H9 (cell line): ENCODE measurements around the gene PPP1R13B. TPM values are rescaled to one million over a fixed set of nuclear protein-coding genes. Genes with fewer than 3 reads are reported as not detected.

Experiments used
- DNase-seq: peaks from one replicate; pipeline ENCODE4 v3.0.0-alpha.2; 2017
- H2AFZ ChIP-seq: one replicate; pipeline ENCODE4 v1.6.1; 2013; ENCODE audit warnings: mild to moderate bottlenecking, low read length, control low read depth, moderate library complexity
- H2AK5ac ChIP-seq: 2 replicates; pipeline ENCODE4 v1.6.1; 2013; ENCODE audit warnings: low read length, control low read depth, mixed read lengths; ENCODE audit not compliant: insufficient read length
- H2BK120ac ChIP-seq: one replicate; pipeline ENCODE4 v1.6.1; 2013; ENCODE audit warnings: low read depth, mild to moderate bottlenecking, low read length, control low read depth, inconsistent platforms; ENCODE audit not compliant: poor library complexity, severe bottlenecking
- H2BK12ac ChIP-seq: 2 replicates; pipeline ENCODE4 v1.6.1; 2013; ENCODE audit warnings: low read length, control low read depth, mixed read lengths, low read depth; ENCODE audit not compliant: insufficient read length
- H2BK15ac ChIP-seq: 2 replicates; pipeline ENCODE4 v1.6.1; 2013; ENCODE audit warnings: low read depth, low read length, control low read depth
- H2BK20ac ChIP-seq: one replicate; pipeline ENCODE4 v1.6.1; 2013; ENCODE audit warnings: low read depth, mild to moderate bottlenecking, low read length, control low read depth, inconsistent platforms; ENCODE audit not compliant: poor library complexity, severe bottlenecking
- H2BK5ac ChIP-seq: 2 replicates; pipeline ENCODE4 v1.6.1; 2013; ENCODE audit warnings: low read length, control low read depth, mixed read lengths; ENCODE audit not compliant: insufficient read length
- H3K14ac ChIP-seq: 2 replicates; pipeline ENCODE4 v1.6.1; 2013; ENCODE audit warnings: low read length, control low read depth; ENCODE audit not compliant: insufficient read depth
- H3K18ac ChIP-seq: 2 replicates; pipeline ENCODE4 v1.6.1; 2013; ENCODE audit warnings: low read depth, mild to moderate bottlenecking, mixed read lengths, low read length, control low read depth; ENCODE audit not compliant: insufficient read length
- H3K23ac ChIP-seq: 2 replicates; pipeline ENCODE4 v1.6.1; 2013; ENCODE audit warnings: low read length, control low read depth, mixed read lengths, low read depth; ENCODE audit not compliant: insufficient read length
- H3K23me2 ChIP-seq: 2 replicates; pipeline ENCODE4 v1.6.1; 2013; ENCODE audit warnings: low read depth, mild to moderate bottlenecking, mixed read lengths, low read length, control low read depth; ENCODE audit not compliant: insufficient read length, poor library complexity, severe bottlenecking
- H3K27ac ChIP-seq: 2 replicates; pipeline ENCODE4 v1.5.1; 2013; ENCODE audit warnings: low read length, control low read depth, mixed read lengths, low read depth; ENCODE audit not compliant: insufficient read length
- H3K27me3 ChIP-seq: 2 replicates; pipeline ENCODE4 v1.6.1; 2013; ENCODE audit warnings: low read length, control low read depth, inconsistent platforms; ENCODE audit not compliant: insufficient read depth
- H3K4ac ChIP-seq: 2 replicates; pipeline ENCODE4 v1.6.1; 2013; ENCODE audit warnings: low read depth, mild to moderate bottlenecking, control low read depth, inconsistent platforms, low read length, moderate library complexity
- H3K4me1 ChIP-seq: 2 replicates; pipeline ENCODE4 v1.6.1; 2013; ENCODE audit warnings: low read length, control low read depth, inconsistent platforms; ENCODE audit not compliant: insufficient read depth
- H3K4me2 ChIP-seq: 2 replicates; pipeline ENCODE4 v1.6.1; 2013; ENCODE audit warnings: low read length, control low read depth, mixed read lengths; ENCODE audit not compliant: insufficient read length, insufficient read depth
- H3K56ac ChIP-seq: 2 replicates; pipeline ENCODE4 v1.6.1; 2013; ENCODE audit warnings: low read depth, mild to moderate bottlenecking, mixed read lengths, low read length, control low read depth; ENCODE audit not compliant: insufficient read length
- H3K79me1 ChIP-seq: 2 replicates; pipeline ENCODE4 v1.6.1; 2013; ENCODE audit warnings: low read depth, mild to moderate bottlenecking, moderate library complexity, low read length, control low read depth, inconsistent platforms; ENCODE audit not compliant: insufficient read depth, poor library complexity, severe bottlenecking
- H3K79me2 ChIP-seq: 2 replicates; pipeline ENCODE4 v1.6.1; 2013; ENCODE audit warnings: low read length, control low read depth, inconsistent platforms; ENCODE audit not compliant: insufficient read depth
- H3K9ac ChIP-seq: 2 replicates; pipeline ENCODE4 v1.6.1; 2013; ENCODE audit warnings: low read length, control low read depth, mixed read lengths; ENCODE audit not compliant: insufficient read length; ENCODE audit errors: extremely low read depth
- H3K9me3 ChIP-seq: one replicate; pipeline ENCODE4 v1.6.1; 2013; ENCODE audit warnings: low read depth, low read length, inconsistent platforms; ENCODE audit not compliant: control insufficient read depth
- H3T11ph ChIP-seq: one replicate; pipeline ENCODE4 v1.6.1; 2013; ENCODE audit warnings: mild to moderate bottlenecking, low read length, control low read depth, inconsistent platforms
- H4K20me1 ChIP-seq: one replicate; pipeline ENCODE4 v1.6.1; 2013; ENCODE audit not compliant: control insufficient read depth, insufficient read length, insufficient read depth
- H4K5ac ChIP-seq: 2 replicates; pipeline ENCODE4 v1.6.1; 2013; ENCODE audit warnings: low read depth, mild to moderate bottlenecking, mixed read lengths, low read length, control low read depth; ENCODE audit not compliant: insufficient read length
- H4K8ac ChIP-seq: replicated peaks from 2 replicates; pipeline ENCODE4 v1.6.1; 2013; ENCODE audit warnings: low read length, control low read depth, mixed read lengths, low read depth; ENCODE audit not compliant: insufficient read length
- H4K91ac ChIP-seq: 2 replicates; pipeline ENCODE4 v1.6.1; 2013; ENCODE audit warnings: low read depth, mild to moderate bottlenecking, moderate library complexity, mixed read lengths, low read length, control low read depth; ENCODE audit not compliant: insufficient read length
- H3K27ac Mint-ChIP-seq, 3 experiments: 2 replicates in 2 of 3; 3 replicates in 1 of 3; pipeline ENCODE4 v1.8.0; 2020 to 2021; ENCODE audit warnings: mixed read lengths in 3 of 3, mild to moderate bottlenecking in 1 of 3, moderate library complexity in 1 of 3
- H3K27me3 Mint-ChIP-seq: 2 replicates; pipeline ENCODE4 v1.8.0; 2021; ENCODE audit warnings: low read depth, mild to moderate bottlenecking, moderate library complexity, mixed read lengths
- H3K36me3 Mint-ChIP-seq, 3 experiments: 2 replicates in 2 of 3; 3 replicates in 1 of 3; pipeline ENCODE4 v1.8.0; 2020 to 2021; ENCODE audit warnings: low read depth in 3 of 3, mixed read lengths in 3 of 3; ENCODE audit not compliant: insufficient read depth in 1 of 3
- H3K4me1 Mint-ChIP-seq, 2 experiments: 2 replicates each; pipeline ENCODE4 v1.8.0; 2020; ENCODE audit warnings: mixed read lengths in 2 of 2
- H3K4me3 Mint-ChIP-seq, 2 experiments: 2 replicates in 1 of 2; 3 replicates in 1 of 2; pipeline ENCODE4 v1.8.0; 2020 to 2021; ENCODE audit warnings: mild to moderate bottlenecking in 2 of 2, mixed read lengths in 2 of 2, moderate library complexity in 1 of 2
- H3K9me3 Mint-ChIP-seq, 2 experiments: 2 replicates in 1 of 2; 3 replicates in 1 of 2; pipeline ENCODE4 v1.8.0; 2020; ENCODE audit warnings: mild to moderate bottlenecking in 2 of 2, mixed read lengths in 2 of 2, moderate library complexity in 1 of 2
- CTCF ChIP-seq: fragments of 200-600 bp; sonication (generic); conservative IDR thresholded peaks from 3 replicates; pipeline ENCODE4 v1.8.0; 2021; ENCODE audit warnings: antibody characterized with exemption, mild to moderate bottlenecking
- WGBS: extraction: QIAGEN DNeasy Blood & Tissue Kit; methylation state at CpG from one replicate; pipeline ENCODE4 v1.1.7; 2013; ENCODE audit warnings: missing lambda C conversion rate, low lambda C conversion rate, mixed read lengths; ENCODE audit not compliant: insufficient read length; ENCODE audit errors: extremely low coverage; 5-methylcytosine and 5-hydroxymethylcytosine counted together
- total RNA-seq: library from RNA; stranded (reverse); gene quantifications from 2 replicates; pipeline ENCODE4 v1.2.1, GENCODE V29; 2021

Gene PPP1R13B
- total RNA-seq, 1 experiment from 2014 or later = 6.0 TPM

- Histone ChIP-seq H3K9ac (no peak overlapping the region), H3K9me3 (no peaks in the 10 kb centered on the region), H2BK12ac (no peak overlapping the region), H3K27ac (no peak overlapping the region), H2BK15ac (no peak overlapping the region), H2BK120ac (no peak overlapping the region), H3T11ph (no peak overlapping the region), H2BK5ac (no peak overlapping the region), H3K23ac (no peak overlapping the region), H3K4ac (no peak overlapping the region), H3K18ac (no peak overlapping the region), H3K14ac (no peak overlapping the region), H3K23me2 (no peaks in the 10 kb centered on the region), H3K56ac (no peak overlapping the region), H3K27me3 (no peaks in the 10 kb centered on the region), H4K5ac (no peak overlapping the region), H4K91ac (no peak overlapping the region), H2AFZ (no peak overlapping the region), H2BK20ac (no peak overlapping the region), H4K20me1 (no peaks in the 10 kb centered on the region), H4K8ac (no peak overlapping the region), H2AK5ac (no peak overlapping the region), H3K79me1 (no peaks in the 10 kb centered on the region), H3K4me2 (no peak overlapping the region), H3K4me1 (0 out of 2 replicates have a peak, but pooled peaks cover 2% of the 10 kb centered on the region), H3K79me2 (no peaks in the 10 kb centered on the region)
- no peak for DNase-seq
- no peak overlapping the region for H3K4me3 Mint-ChIP-seq
- WGBS = no CpG with 5 or more reads among the region's 3 CpGs
- H3K27ac Mint-ChIP-seq = no peak overlapping the region
- H3K36me3 Mint-ChIP-seq = peaks cover 0 to 4% (median 0%) of the 10 kb centered on the region in 3 experiments; a peak in 2 of 7 replicates
- peaks cover 17 to 20% of the 10 kb centered on the region in 2 experiments for H3K4me1 Mint-ChIP-seq
- peaks cover 0 to 3% of the 10 kb centered on the region in 2 experiments; a peak in 1 of 5 replicates for H3K9me3 Mint-ChIP-seq
- no peaks in the 10 kb centered on the region; the same call in none of the 2 replicates for H3K27me3 Mint-ChIP-seq
- TF ChIP-seq CTCF = no peak
Observed at GRCh38 chr14:103816991-103817390, 30.4 kb downstream of the PPP1R13B start.
